Transverse colon (tissue), 3 donors: ENCODE data around the gene TRIP12.

Source experiments
- CTCF ChIP-seq, 5 experiments: fragments of 200-600 bp in 3 of 5; fragments of 450-650 bp in 2 of 5; sonication (generic) in 3 of 5; IDR thresholded peaks; 1 replicate in 2 of 5; 2 replicates in 3 of 5; pipeline ENCODE4 v1.5.1; 2016 to 2017; ENCODE audit warnings: antibody characterized with exemption in 5 of 5, inconsistent platforms in 3 of 5, mild to moderate bottlenecking in 2 of 5, moderate library complexity in 1 of 5
- EP300 ChIP-seq: sonication (generic); formaldehyde crosslinking; IDR thresholded peaks from one replicate; pipeline ENCODE4 v1.6.1; 2017; ENCODE audit warnings: antibody characterized with exemption, low read depth

- no peak for TF ChIP-seq CTCF (IDR thresholded peaks at IDR 0.05)
- TF ChIP-seq EP300, result no peak
Measured at GRCh38 chr2:229917793-229918192, 4.0 kb downstream of the TRIP12 start.
